ENCODE measurements around the gene COL5A2.

COL5A2 gene

GRCh38 chr2:189076120-189076519, 103.4 kb downstream of the COL5A2 start:
- DNase-seq (ENCODE audit: low read depth), result no peak
- no peak for TF ChIP-seq CTCF (IDR thresholded peaks at IDR 0.05; ENCODE audit: control insufficient read depth, extremely low read depth, insufficient read depth)
- no peak overlapping the region for H3K4me3 ChIP-seq (ENCODE audit: low read depth, low read length)

GRCh38 chr2:189074506-189074905, 105.1 kb downstream of the COL5A2 start:
- no peak for DNase-seq (ENCODE audit: low read depth)
- no peak overlapping the region for H3K4me3 ChIP-seq (ENCODE audit: low read depth, low read length)
- TF ChIP-seq CTCF (IDR thresholded peaks at IDR 0.05; ENCODE audit: control insufficient read depth, extremely low read depth, insufficient read depth), result no peak

GRCh38 chr2:189072036-189072435, 107.5 kb downstream of the COL5A2 start:
- TF ChIP-seq CTCF (IDR thresholded peaks at IDR 0.05; ENCODE audit: control insufficient read depth, extremely low read depth, insufficient read depth), result no peak
- H3K4me3 ChIP-seq (ENCODE audit: low read depth, low read length), result no peak overlapping the region
- DNase-seq (ENCODE audit: low read depth), result no peak

- DNase-seq (ENCODE audit: low read depth), result no peak
- H3K4me3 ChIP-seq (ENCODE audit: low read depth, low read length), result no peak overlapping the region
- TF ChIP-seq CTCF (IDR thresholded peaks at IDR 0.05; ENCODE audit: control insufficient read depth, extremely low read depth, insufficient read depth), result no peak
Measured at GRCh38 chr2:189069855-189070619, 109.5 kb downstream of the COL5A2 start.

- no peak for TF ChIP-seq CTCF (IDR thresholded peaks at IDR 0.05; ENCODE audit: control insufficient read depth, extremely low read depth, insufficient read depth)
- DNase-seq (ENCODE audit: low read depth), result no peak
- no peak overlapping the region for H3K4me3 ChIP-seq (ENCODE audit: low read depth, low read length)
Measured at GRCh38 chr2:189066037-189066436, 113.5 kb downstream of the COL5A2 start.

GRCh38 chr2:189060096-189060642, 119.4 kb downstream of the COL5A2 start:
- peak; percentile 85 for DNase-seq (ENCODE audit: low read depth)
- H3K4me3 ChIP-seq (ENCODE audit: low read depth, low read length), result no peak overlapping the region
- no peak for TF ChIP-seq CTCF (IDR thresholded peaks at IDR 0.05; ENCODE audit: control insufficient read depth, extremely low read depth, insufficient read depth)

- no peak for TF ChIP-seq CTCF (IDR thresholded peaks at IDR 0.05; ENCODE audit: control insufficient read depth, extremely low read depth, insufficient read depth)
- no peak overlapping the region for H3K4me3 ChIP-seq (ENCODE audit: low read depth, low read length)
- no peak for DNase-seq (ENCODE audit: low read depth)
Measured at GRCh38 chr2:189057316-189057715, 122.2 kb downstream of the COL5A2 start.
